ENCODE results near the gene AASDH.

The AASDH gene

GRCh38 chr4:56317749-56318148, 69.5 kb downstream of the AASDH start:
- TF ChIP-seq CTCF (IDR thresholded peaks at IDR 0.05): no peak
- Histone ChIP-seq H3K79me2 (no peaks in the 10 kb centered on the region), H3K4me2 (ENCODE audit: low read length) (no peak overlapping the region)

GRCh38 chr4:56316011-56316650, 71.2 kb downstream of the AASDH start:
- H2AFZ ChIP-seq: no peak overlapping the region
- no peaks in the 10 kb centered on the region for H3K9me3 ChIP-seq (ENCODE audit: control insufficient read depth, low read length)
- no peak overlapping the region for H3K9ac ChIP-seq
- H3K36me3 ChIP-seq (ENCODE audit: control insufficient read depth, insufficient read depth, low read length): no peaks in the 10 kb centered on the region
- no peak overlapping the region for H3K4me2 ChIP-seq (ENCODE audit: low read length)
- no peaks in the 10 kb centered on the region for H3K79me2 ChIP-seq
- no peaks in the 10 kb centered on the region for H3K27me3 ChIP-seq (ENCODE audit: control insufficient read depth, insufficient read depth, low read length)
- H3K4me1 ChIP-seq: no peaks in the 10 kb centered on the region
- H3K27ac ChIP-seq: no peak overlapping the region
- H3K4me3 ChIP-seq (ENCODE audit: low read depth, low read length): no peak overlapping the region
- TF ChIP-seq CTCF (IDR thresholded peaks at IDR 0.05): no peak

More at GRCh38 chr4:56317749-56318148, 69.5 kb downstream of the AASDH start:
- Histone ChIP-seq H3K27me3 (ENCODE audit: control insufficient read depth, insufficient read depth, low read length) (no peaks in the 10 kb centered on the region), H3K9ac (no peak overlapping the region), H3K4me1 (no peaks in the 10 kb centered on the region), H3K36me3 (ENCODE audit: control insufficient read depth, insufficient read depth, low read length) (no peaks in the 10 kb centered on the region), H2AFZ (no peak overlapping the region), H3K9me3 (ENCODE audit: control insufficient read depth, low read length) (no peaks in the 10 kb centered on the region), H3K27ac (no peak overlapping the region), H3K4me3 (ENCODE audit: low read depth, low read length) (no peak overlapping the region)

GRCh38 chr4:56315543-56315942, 71.7 kb downstream of the AASDH start:
- Histone ChIP-seq H2AFZ (no peak overlapping the region), H3K27me3 (ENCODE audit: control insufficient read depth, insufficient read depth, low read length) (no peaks in the 10 kb centered on the region), H3K36me3 (ENCODE audit: control insufficient read depth, insufficient read depth, low read length) (no peaks in the 10 kb centered on the region), H3K9me3 (ENCODE audit: control insufficient read depth, low read length) (no peaks in the 10 kb centered on the region), H3K4me2 (ENCODE audit: low read length) (no peak overlapping the region), H3K4me3 (ENCODE audit: low read depth, low read length) (no peak overlapping the region), H3K9ac (no peak overlapping the region), H3K4me1 (no peaks in the 10 kb centered on the region), H3K79me2 (no peaks in the 10 kb centered on the region), H3K27ac (no peak overlapping the region)
- no peak for TF ChIP-seq CTCF (IDR thresholded peaks at IDR 0.05)

- Histone ChIP-seq H3K4me1 (no peaks in the 10 kb centered on the region), H3K9me3 (ENCODE audit: control insufficient read depth, low read length) (no peaks in the 10 kb centered on the region), H3K9ac (no peak overlapping the region), H3K36me3 (ENCODE audit: control insufficient read depth, insufficient read depth, low read length) (no peaks in the 10 kb centered on the region), H3K27me3 (ENCODE audit: control insufficient read depth, insufficient read depth, low read length) (no peaks in the 10 kb centered on the region), H3K4me3 (ENCODE audit: low read depth, low read length) (no peak overlapping the region), H3K4me2 (ENCODE audit: low read length) (no peak overlapping the region), H3K79me2 (no peaks in the 10 kb centered on the region), H2AFZ (no peak overlapping the region), H3K27ac (no peak overlapping the region)
- TF ChIP-seq CTCF (IDR thresholded peaks at IDR 0.05): no peak
These were observed 72.2 kb downstream of the AASDH start for GRCh38 chr4:56315041-56315440.

All from parathyroid adenoma (tissue), 2 donors.